Nephron progenitor cell (in vitro differentiated cells): ENCODE data around the gene MCOLN1.
A peak's percentile ranks its signal among the peaks of the same experiment; 100 is the strongest.

ENCODE experiments used
- DNase-seq: peaks from one replicate; pipeline ENCODE4 v3.0.0; 2021
- H3K27ac Mint-ChIP-seq: 2 replicates; pipeline ENCODE4 v1.8.0; 2021; ENCODE audit warnings: mild to moderate bottlenecking, moderate library complexity, mixed read lengths
- H3K27me3 Mint-ChIP-seq: 2 replicates; pipeline ENCODE4 v1.8.0; 2021; ENCODE audit warnings: mild to moderate bottlenecking, low read depth, mixed read lengths; ENCODE audit not compliant: poor library complexity
- H3K36me3 Mint-ChIP-seq: 2 replicates; pipeline ENCODE4 v1.8.0; 2021; ENCODE audit warnings: low read depth, mixed read lengths
- H3K4me1 Mint-ChIP-seq: 2 replicates; pipeline ENCODE4 v1.8.0; 2021; ENCODE audit warnings: mixed read lengths
- H3K4me3 Mint-ChIP-seq: 2 replicates; pipeline ENCODE4 v1.8.0; 2021; ENCODE audit warnings: mild to moderate bottlenecking, moderate library complexity, mixed read lengths
- H3K9me3 Mint-ChIP-seq: 2 replicates; pipeline ENCODE4 v1.8.0; 2021; ENCODE audit warnings: mild to moderate bottlenecking, moderate library complexity, mixed read lengths
- CTCF ChIP-seq: fragments of 200-600 bp; sonication (generic); IDR thresholded peaks from 2 replicates; pipeline ENCODE4 v1.5.0; 2021; ENCODE audit warnings: antibody characterized with exemption

Gene MCOLN1

GRCh38 chr19:7513809-7514642 lies 8.4 kb upstream of the MCOLN1 start:
- Mint-ChIP-seq H3K36me3 (peaks cover 9% of the 10 kb centered on the region), H3K9me3 (no peaks in the 10 kb centered on the region), H3K27ac (no peak overlapping the region), H3K27me3 (peaks cover 21% of the 10 kb centered on the region), H3K4me3 (peak overlapping the region; percentile 50), H3K4me1 (peaks cover 30% of the 10 kb centered on the region)
- no peak for TF ChIP-seq CTCF
- DNase-seq, result no peak

- peaks cover 30% of the 10 kb centered on the region for H3K4me1 Mint-ChIP-seq
- no peaks in the 10 kb centered on the region for H3K9me3 Mint-ChIP-seq
- no peak for TF ChIP-seq CTCF
- DNase-seq, result no peak
- H3K27ac Mint-ChIP-seq, result peak overlapping the region; percentile 57
- H3K4me3 Mint-ChIP-seq, result peak overlapping the region; percentile 89
- peaks cover 14% of the 10 kb centered on the region for H3K27me3 Mint-ChIP-seq
- peaks cover 13% of the 10 kb centered on the region for H3K36me3 Mint-ChIP-seq
These were observed 7.2 kb upstream of the MCOLN1 start for GRCh38 chr19:7515110-7515644.

GRCh38 chr19:7515645-7516151 lies 6.7 kb upstream of the MCOLN1 start, which contains the start of gene ZNF358:
TSS of gene ZNF358 (plus strand) at chr19:7516103. CDS start at chr19:7519243, 3,140 bp downstream.
- Mint-ChIP-seq H3K36me3 (peaks cover 13% of the 10 kb centered on the region), H3K4me1 (peaks cover 30% of the 10 kb centered on the region), H3K4me3 (peak within 1 kb of the TSS; percentile 92), H3K9me3 (no peaks in the 10 kb centered on the region), H3K27me3 (peaks cover 12% of the 10 kb centered on the region), H3K27ac (peak within 1 kb of the TSS; percentile 61)
- peak; percentile 86 for DNase-seq
- TF ChIP-seq CTCF, result no peak

GRCh38 chr19:7516333-7516732 lies 6.1 kb upstream of the MCOLN1 start:
- no peaks in the 10 kb centered on the region for H3K9me3 Mint-ChIP-seq
- peak; percentile 41 for DNase-seq
- peaks cover 18% of the 10 kb centered on the region for H3K36me3 Mint-ChIP-seq
- H3K4me1 Mint-ChIP-seq, result peaks cover 30% of the 10 kb centered on the region
- peaks cover 12% of the 10 kb centered on the region for H3K27me3 Mint-ChIP-seq
- no peak for TF ChIP-seq CTCF
- peak overlapping the region; percentile 92 for H3K4me3 Mint-ChIP-seq
- peak overlapping the region; percentile 61 for H3K27ac Mint-ChIP-seq

- no peak for DNase-seq
- Mint-ChIP-seq H3K4me1 (peaks cover 34% of the 10 kb centered on the region), H3K27me3 (peaks cover 12% of the 10 kb centered on the region), H3K36me3 (peaks cover 19% of the 10 kb centered on the region), H3K27ac (peak overlapping the region; percentile 61), H3K4me3 (peak overlapping the region; percentile 92), H3K9me3 (no peaks in the 10 kb centered on the region)
- no peak for TF ChIP-seq CTCF
These were observed 5.5 kb upstream of the MCOLN1 start for GRCh38 chr19:7516878-7517277.
